ENCODE results near the gene TMEM196.
A peak's percentile ranks its signal among the peaks of the same experiment; 100 is the strongest.

The TMEM196 gene

GRCh38 chr7:19772841-19773760 is at the start of gene TMEM196:
Gene TMEM196 (minus strand): TSS chr7:19773617. CDS start chr7:19772696, 921 bp downstream.
- no peak for DNase-seq

- no peak for DNase-seq
Measured at GRCh38 chr7:19816128-19816527, 42.7 kb upstream of the TMEM196 start.

DNA sequence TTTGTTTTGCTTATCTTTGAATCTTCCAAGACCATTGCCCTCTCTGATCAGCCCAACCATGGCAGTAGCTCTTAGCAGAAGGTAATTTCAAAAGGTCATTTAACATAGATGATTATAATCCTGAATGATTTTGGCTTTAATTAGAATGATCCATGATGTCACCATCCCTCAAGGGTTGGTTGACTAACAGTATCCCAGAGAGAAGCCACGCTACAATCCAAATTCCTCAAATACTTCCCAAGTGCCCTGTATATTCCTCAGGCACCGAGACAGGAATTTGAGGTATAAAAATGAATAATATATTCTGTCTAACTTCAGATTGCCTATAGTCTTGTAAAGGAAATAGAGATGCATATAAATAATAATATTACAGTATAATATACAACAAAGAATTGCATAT is 42.1 kb upstream of the TMEM196 start:
- DNase-seq = no peak

DNA sequence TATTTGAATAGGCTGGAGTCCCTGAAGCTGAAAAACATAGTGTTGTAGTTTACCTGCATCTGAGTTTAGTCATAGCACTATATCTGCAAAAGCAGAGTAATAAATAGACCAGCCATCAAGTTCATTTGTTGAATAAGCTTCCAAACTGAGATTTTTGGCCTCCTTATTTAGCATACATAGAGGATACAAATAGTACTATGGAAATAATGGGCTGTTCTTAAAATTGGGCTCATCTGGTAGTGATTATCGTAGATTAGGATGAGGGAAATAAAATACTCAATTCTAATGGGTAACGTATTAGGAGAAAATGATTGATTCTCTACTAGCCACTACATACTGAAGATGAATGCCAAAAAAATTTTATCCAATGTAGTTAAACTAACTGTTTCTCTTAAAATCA is 41.4 kb upstream of the TMEM196 start:
- DNase-seq = no peak

DNA sequence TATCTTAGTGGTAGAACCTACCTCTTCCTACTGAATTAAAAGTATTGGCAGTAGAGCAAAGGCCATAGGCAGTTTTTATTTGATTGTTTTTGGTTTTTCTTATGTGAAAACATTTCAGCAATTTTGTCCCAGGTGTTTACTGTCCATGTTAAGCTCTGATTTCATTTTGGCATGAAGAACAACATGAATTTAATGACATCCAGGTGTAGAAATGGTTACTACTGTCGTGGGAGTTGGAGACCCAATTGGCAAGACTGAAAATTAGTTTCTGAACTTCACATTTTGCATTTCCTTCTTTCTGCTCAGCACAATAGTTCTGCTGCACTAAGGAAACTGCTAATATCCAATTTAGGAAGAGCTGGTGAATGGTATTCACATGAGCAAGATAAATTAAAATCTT is 38.0 kb upstream of the TMEM196 start:
- DNase-seq = no peak

DNA sequence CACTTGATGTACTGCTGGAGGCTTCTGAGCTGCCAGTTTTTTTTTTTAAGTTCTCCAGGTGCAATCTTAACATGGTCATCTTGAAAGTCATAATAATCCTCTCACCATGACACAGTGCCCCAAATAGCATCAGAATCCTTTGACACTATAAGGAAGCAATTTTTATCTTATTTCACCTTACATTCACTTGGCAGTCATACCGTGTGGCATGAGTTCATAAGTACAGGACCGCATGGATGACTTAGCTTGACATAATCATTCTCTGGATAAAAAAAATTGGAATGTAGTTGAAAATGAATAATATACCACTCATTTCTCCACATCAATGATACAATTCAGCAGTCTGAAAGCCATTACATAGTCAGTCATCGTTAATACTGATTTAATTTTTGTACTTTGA is 25.6 kb upstream of the TMEM196 start:
- DNase-seq = no peak

GRCh38 chr7:19783541-19783940 is 10.1 kb upstream of the TMEM196 start:
- DNase-seq = no peak

DNA sequence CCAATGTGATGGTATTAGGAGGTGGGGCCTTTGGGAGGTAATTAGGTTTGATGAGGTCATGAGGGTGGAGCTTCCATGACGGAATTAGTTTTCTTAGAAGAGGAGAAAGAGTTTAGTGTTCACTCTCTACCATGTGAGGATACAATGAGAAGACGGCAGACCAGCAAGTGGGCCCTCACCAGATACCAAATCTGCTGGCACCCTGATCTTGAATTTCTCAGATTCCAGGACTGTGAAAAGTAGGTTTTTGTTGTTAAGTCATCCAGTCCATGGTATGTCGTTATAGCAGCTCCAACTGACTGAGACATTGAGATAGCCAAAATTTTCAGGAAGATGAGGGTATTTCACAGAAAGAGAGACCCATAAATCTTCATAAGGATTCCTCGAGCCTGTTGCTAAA is 3.6 kb upstream of the TMEM196 start:
- DNase-seq = no peak

DNA sequence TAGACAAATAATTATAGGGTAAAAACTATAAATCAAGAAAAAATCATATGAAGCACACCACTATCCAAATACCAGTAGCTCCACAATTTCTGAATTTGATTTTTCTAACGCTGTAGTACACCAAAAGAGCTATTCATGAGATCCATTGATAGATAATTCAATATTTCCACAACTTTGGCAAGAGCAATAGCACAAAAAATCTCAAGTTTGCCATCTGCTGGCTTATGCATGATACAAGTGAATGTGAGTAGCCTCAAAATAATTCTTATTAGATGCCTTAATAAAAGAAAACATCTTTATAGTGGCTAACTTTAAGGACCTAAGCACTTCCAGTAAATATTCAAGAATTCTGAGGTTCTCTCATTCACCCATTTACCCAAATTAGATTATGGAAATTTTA is 2.2 kb upstream of the TMEM196 start:
- DNase-seq = no peak

DNA sequence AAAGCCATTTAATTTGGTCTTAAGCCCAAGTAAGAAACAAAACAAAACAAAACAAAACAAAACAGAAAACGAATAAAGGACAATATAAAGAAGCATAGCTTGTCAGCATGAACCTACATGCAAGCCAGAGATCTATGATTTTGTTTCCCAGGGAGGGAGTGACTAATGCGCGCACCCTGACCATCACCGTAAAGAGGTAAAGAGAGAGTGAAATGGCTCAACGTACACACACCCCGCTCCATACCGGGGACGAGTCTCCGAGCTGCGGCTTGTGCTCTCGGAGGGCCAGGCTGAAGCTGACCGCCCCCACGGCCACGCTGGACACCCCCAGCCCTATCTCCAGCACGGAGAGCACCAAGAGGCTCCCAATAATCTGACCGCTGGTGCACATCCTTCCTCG is 1.1 kb downstream of the TMEM196 start:
- DNase-seq = no peak

DNA sequence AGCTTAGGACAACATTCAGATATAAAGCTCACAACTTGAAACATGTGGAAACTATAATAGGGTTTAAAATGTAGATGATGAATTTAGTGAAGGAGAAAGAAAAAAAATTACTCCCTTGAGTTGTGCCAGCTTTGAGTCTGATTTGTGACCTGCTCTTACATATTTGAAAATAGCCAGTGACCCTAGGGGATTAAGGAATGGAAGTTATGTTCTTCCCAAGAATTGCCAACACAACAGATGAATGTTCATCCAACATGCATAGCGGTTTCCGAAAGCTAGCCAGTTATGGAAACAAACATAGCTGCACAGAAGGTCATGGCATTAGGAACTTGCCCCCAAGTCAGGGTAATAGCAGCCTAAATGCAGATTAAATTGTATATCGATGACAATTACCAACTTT is 10.8 kb downstream of the TMEM196 start:
- DNase-seq = no peak

- DNase-seq = peak; percentile 25
Measured at GRCh38 chr7:19754521-19755116, 18.8 kb downstream of the TMEM196 start.

DNA sequence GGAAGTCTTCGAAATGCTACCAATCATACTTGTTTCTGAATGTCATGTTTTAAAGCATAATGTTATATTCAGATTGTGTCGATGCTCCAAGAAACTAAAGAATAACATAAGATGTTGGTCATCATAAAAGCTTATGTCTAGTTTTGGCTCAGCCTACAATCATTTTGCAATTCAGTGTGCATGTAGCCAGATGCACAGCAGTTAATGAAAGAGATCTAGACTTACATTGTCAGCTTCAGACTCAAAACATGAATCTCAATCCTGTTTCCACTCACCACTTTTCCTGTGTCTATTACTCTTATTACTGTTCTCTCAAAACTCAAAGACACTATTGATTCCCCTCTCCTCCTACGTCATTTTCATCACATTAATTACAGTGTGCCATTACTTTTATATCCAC is 21.4 kb downstream of the TMEM196 start:
- DNase-seq = no peak

GRCh38 chr7:19749658-19750057 is 23.8 kb downstream of the TMEM196 start:
- DNase-seq = no peak

- DNase-seq = peak; percentile 42
Measured at GRCh38 chr7:19747740-19748339, 25.6 kb downstream of the TMEM196 start.

- no peak for DNase-seq
Measured at GRCh38 chr7:19744075-19744474, 29.3 kb downstream of the TMEM196 start.

GRCh38 chr7:19728716-19729115 is 44.7 kb downstream of the TMEM196 start:
- DNase-seq = no peak

GRCh38 chr7:19725770-19726169 is 47.6 kb downstream of the TMEM196 start:
- no peak for DNase-seq

DNA sequence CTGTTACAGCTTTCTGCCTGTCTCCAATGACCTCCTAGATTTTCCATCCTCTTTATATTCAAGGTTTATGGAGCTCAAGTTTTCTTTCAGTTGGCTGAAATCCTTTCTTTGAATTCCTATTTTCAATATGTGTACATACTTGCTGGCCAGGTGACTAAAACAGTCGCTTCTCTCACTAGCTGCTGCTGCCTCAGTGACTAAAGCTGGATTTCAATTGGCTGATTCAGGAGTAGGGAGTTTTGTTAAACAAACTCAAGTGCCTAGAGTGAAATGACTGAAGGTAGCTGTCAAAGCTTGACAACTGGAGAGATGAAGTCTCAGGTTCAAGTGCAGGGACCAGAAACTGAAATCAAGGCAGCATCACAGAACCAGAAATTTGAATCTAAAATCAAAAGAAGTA is 57.9 kb downstream of the TMEM196 start:
- DNase-seq = no peak

- no peak for DNase-seq
Measured at GRCh38 chr7:19713676-19714075, 59.7 kb downstream of the TMEM196 start.

DNA sequence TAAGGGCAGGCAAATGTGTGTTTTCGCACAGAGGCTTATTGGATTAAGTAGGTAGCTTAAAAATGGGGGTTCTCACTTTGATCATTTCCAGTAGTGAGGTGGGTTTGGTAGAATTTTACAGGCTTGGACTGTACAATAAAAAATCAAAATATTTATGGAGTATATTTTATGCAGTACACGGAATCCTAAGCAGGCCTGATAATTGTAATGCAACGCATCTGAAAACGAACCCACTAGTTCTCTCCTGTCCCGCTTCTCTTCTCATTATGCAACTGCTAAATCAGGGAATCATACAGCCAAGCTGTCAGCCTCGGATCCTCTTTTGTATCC is 64.2 kb downstream of the TMEM196 start:
- no peak for DNase-seq

DNA sequence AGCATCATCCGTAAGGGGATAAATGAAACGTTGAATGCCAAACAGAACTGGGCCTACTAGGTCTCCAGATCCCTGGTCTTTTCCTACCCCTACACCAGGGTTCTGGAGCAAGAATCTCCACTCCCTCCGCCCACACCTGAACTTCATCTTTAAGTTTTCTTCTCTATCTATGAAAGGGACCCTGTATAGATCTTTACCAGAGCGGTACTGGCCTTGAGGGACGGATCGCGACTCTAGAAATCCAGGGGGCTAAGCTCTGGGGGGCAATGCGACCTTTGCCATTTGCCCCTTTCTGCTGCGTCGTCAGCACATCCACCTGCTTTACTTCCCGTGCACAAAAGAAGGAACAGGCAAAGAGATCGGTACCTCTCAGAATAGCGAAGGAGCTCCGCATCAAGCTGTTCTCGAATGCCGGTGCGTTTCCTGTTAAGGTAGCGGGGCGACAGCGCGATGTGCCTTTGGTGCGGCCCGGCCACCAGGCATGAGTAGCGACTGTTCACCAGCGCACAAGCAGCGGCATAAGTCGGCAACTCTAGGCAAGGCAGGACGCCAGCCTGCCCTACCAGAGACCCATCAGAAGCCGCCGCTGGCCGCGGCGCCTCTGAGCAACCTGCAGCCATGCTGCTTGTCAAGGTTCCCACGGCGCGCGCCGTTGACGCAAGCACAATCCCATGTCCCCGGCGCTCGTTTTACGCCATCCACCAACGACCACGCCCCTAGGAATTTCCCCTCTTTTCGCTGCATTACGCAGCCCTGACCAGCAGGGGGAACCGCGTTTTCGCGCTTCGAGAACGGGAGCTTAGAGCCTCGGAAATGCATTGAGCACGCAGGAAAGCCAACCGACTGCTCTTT is 64.8 kb downstream of the TMEM196 start, which contains the start of gene POLR1F:
POLR1F (minus strand) TSS at position 641 of the 852 bp plus-strand sequence; CDS start at position 620, 21 bp downstream.
- DNase-seq = peak; percentile 92

- no peak for DNase-seq
Measured at GRCh38 chr7:19707240-19707639, 66.2 kb downstream of the TMEM196 start.

All from NCI-H1436 (cell line).